HG03159 (cell line): Measurements from ENCODE around the gene KSR2.

Source experiments
- ATAC-seq: cut with Tn5 transposase; IDR thresholded peaks from one replicate; pipeline ENCODE4 v1.9.1; 2021; ENCODE audit warnings: mild to moderate bottlenecking, moderate library complexity; ENCODE audit not compliant: unreplicated experiment

KSR2 gene

GRCh38 chr12:117433878-117434277 lies 534.9 kb downstream of the KSR2 start:
- ATAC-seq, result no peak

DNA sequence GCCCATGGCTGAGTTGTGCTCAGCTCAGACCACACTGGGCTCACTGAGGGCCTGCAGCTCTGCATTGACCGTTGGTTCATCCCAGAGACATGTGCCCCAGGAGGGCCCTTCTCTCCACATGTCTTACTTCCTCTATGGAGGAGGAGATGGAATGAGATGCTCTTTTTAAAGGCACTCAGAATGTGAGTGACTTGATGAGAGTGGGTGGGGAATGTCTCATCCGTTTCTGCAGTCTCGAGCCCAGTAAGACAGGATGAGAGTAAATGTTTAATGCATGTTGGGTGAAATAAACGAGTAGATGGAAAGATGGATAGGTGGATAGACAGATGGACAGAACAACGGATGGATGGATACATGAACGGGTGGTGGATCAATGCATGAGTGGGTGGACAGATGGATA lies 538.5 kb downstream of the KSR2 start:
- no peak for ATAC-seq

DNA sequence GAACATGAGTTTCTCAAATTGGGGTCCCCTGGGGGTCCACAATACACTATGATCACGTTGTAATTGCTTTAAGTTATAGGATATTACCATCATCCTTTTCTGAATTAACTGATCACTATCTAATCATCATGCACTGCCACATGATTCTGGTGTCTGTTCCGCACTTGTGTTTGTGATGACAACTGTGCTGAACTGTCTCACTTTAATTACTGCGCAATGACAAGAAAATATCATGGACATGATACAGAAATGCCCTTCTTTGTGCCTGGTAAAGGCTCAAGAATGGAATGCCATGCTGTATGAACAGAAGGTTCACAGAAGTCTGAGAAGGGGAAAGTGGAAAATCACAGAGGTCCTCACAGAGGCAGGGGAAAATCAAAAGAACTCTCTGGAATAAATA lies 541.6 kb downstream of the KSR2 start:
- no peak for ATAC-seq

DNA sequence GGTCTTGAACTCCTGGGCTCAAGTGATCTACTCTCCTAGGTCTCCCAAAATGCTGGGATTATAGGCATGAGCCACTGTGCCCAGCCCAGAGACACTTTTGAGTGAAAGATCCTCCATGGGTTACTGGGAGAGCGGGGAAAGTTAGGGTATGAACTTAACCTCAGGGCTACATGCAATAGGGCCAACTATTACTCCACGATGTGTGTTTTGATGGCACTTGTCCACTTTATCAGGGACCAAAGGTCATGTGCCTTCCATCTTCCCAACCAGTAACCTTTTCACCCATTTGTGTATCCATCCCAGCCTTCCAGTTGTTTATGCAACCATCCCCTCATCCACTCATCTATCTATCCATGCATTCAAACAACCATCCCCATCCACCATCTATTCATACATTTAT lies 546.8 kb downstream of the KSR2 start:
- ATAC-seq, result no peak

GRCh38 chr12:117421068-117421752 lies 547.6 kb downstream of the KSR2 start:
- no peak for ATAC-seq

DNA sequence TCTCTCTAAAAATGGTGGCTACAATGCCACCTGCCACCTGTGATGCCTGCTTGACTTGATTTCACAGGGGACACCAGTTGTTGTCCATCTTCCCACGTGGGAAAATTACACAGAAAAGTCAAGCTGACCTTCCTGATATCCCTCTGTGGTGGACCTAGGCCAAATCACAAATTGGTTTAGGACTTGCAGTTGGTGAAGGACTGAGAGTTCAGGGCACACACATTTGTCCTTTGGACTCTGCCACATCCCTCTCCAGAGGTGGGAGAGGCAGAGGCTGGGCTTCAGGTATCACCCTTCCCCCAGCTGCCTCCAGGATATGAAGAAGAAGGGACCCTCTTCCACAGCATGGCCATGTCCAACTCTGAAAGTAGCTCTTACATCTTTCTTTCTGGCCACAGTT lies 551.8 kb downstream of the KSR2 start:
- ATAC-seq, result no peak

- no peak for ATAC-seq
Measured at GRCh38 chr12:117412465-117413188, 556.2 kb downstream of the KSR2 start.

- ATAC-seq, result no peak
Measured at GRCh38 chr12:117409286-117409685, 559.5 kb downstream of the KSR2 start.

GRCh38 chr12:117408161-117408791 lies 560.5 kb downstream of the KSR2 start:
- ATAC-seq, result no peak

DNA sequence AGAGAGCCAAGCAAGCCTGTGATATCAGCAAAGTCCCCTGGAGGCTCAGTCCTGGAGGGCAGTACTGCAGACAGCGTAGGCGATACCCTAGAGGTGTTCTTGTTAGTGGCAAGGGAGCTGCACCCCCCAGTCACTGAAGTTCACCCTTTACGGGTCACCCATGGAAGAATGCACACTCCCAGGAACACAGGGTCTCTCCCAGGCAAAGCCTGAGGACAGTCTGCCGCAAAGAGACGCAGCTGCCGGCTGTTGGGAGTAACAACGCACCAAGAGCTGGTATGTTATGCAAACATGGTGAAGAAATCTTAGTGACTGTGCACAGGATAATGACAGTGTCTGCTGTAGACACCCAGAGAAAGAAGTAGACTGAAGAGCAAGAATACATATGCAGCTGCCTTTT lies 563.9 kb downstream of the KSR2 start:
- no peak for ATAC-seq

- no peak for ATAC-seq
Measured at GRCh38 chr12:117404203-117404853, 564.5 kb downstream of the KSR2 start.

DNA sequence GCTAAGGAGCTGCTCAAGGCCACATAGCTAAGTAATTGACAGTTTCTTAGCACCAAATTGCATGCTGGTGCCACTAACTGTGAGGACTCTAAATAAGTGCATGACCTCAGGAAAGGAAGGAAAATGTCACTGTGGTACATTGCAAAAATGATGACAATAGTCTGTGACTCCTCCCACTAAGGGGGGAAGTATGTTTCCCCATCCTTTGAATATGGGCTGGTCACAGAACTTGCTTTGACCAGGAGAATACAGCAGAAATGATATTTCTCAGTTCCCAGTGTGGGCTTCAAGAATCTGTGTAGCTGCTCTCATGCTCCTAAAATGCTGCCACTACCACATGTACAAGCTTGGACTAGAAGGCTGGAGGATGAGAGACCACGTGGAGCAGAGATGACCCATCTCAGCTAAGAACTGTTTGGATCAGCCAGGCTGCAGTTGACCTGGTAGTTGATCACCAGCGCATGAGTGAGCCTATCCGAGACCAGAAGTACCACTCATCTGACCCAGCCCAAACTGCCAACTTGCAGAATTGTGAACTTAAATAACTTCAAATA lies 565.1 kb downstream of the KSR2 start:
- ATAC-seq, result no peak
